Measurements from ENCODE around the gene FAM72A.
"Not testable (repeated sequence)": the region's sequence is repeated elsewhere in the genome, so short reads cannot be mapped to it uniquely, and the experiment has no call there.

Gene FAM72A

GRCh38 chr1:206167350-206168029, 35.1 kb downstream of the FAM72A start:
- not testable (repeated sequence) for DNase-seq

- DNase-seq: no peak
These were observed 56.8 kb downstream of the FAM72A start for GRCh38 chr1:206145771-206146290.

DNA sequence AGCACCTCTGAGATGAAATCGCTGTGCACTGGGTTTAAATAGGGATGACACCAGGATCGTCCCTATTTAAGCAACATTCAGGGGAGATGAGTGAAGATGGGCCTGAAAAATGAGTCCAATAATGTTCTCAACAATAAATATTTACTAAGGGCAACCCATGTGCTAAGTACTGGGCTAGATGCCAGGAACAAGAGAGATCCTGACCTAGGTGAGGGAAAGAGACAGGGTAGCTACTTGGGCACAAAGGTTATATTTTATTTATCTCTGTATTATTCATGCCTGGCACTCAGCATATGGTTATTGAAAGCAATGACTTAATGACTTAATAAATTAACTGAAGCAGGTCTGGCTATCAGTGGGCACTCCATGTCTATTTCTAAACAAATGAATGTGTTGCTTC, 58.0 kb downstream of the FAM72A start:
- no peak for DNase-seq

DNA sequence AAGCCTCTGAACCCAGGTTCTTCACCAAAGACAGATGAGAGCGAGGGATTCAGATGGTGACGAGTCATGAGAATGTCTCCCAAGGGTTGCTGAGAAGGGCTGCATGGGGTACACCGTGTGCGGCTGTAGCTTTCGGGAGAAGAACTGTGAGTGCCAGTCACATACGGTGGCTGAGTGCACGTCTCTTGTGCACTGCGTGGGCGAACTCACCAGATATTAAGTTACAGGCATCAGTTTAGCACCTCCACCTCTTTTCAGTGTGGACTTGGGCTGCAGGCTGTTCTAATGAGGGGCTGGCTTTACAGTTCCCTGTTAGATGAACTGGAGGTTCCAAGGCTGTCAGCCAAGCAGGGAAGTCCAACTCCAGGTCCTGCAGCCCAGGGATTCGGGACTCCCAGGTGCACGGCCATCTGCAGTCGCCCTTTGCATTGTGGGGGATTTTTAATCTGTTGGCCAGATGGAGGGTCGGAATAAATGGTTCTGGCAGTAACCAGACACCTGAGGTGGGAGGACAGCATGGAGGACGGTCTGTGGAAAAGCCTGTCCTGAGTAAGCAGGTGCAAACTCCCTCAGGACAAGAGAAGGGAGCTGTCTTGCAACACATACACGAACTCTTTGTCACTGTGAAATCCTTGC, 59.0 kb downstream of the FAM72A start:
- DNase-seq: no peak

DNA sequence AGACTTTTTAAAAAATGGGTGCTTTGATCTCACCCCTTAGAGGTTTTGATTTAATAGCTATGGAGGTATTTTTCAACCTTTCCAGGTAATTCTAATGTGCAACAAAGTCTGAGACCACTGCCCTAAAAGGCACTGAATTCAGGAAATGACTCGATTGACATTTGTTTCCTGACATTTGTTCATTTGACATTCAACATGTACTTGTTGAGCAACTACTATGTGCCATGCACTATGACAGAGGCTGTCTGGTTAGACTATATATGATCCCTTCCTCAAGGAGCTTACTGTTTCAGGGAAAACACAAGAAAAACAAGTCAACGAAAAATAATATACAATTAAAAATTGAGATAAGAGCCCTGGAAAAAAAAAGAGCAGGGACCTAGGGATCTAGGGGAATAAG, 59.9 kb downstream of the FAM72A start:
- no peak for DNase-seq

DNA sequence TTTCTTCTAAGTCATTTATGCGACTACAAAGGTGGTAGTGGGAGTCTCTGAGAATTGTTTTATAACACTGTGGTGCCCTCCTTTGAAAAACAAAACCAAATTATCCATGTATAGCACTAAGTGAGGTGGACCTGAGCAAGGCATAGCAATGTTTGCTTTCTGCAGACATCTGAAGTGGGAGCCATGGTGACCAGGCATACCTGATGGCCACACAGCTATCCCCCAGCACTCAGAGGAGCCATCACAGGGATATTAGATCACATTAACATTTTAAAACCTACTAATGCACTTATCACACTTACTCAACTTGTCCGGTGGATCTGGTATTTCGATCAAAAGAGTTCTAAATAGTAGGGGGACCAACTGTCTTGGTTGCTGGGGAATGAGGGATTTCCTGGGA, 60.6 kb downstream of the FAM72A start:
- no peak for DNase-seq

- DNase-seq: no peak
These were observed 66.4 kb downstream of the FAM72A start for GRCh38 chr1:206136241-206136640.
